ENCODE data around the gene PKD1L1. TPM values are rescaled to one million over a fixed set of nuclear protein-coding genes. Genes with fewer than 3 reads are reported as not detected.
A peak's percentile ranks its signal among the peaks of the same experiment; 100 is the strongest.

The PKD1L1 gene
- total RNA-seq, 1 experiment from 2014 or later: 0.17 TPM

DNA sequence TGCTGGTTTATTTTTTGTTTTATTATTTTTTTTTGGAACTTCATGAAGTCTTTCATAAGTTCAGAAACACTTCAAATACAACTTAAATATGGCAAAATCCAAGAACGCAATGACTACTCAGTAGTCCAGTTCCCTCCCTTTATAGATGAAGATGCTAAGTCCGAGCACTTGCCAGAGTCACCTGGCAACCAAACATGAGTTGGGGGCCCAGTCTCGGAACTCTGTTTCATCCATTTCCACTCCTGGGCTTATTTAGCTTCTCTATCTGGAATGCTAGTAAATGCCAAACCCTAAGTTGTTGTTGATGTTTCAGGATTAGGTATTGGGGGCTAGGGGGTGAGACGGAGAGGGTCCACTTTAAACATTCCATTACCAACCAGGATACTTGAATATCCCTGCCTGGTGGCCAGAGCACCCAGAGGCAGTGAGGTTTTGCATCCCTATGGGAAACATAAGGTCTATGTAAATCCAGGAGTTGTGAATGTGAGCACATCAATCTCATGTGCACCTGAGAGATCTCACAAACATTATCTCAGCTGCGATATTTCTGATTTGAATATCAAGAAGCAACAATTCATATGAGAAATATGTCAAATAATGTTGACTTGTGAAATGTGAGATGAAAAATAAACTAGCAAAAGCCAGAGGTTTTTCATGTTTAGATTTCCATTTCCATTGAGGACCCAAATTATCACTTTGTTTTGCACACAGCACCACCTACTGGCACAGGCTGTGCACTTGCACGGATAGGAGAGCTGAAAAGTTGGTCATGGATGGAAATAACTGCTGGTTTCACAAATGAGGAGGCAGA, 129.3 kb downstream of the PKD1L1 start:
- Histone ChIP-seq H3K36me3 (ENCODE audit: control insufficient read depth in 1 of 2, insufficient read depth in 2 of 2, low read length in 2 of 2) (no peaks in the 10 kb centered on the region), H3K4me3 (replicated peaks in 1 of 2; ENCODE audit: low read depth in 1 of 2, low read length in 2 of 2) (no peak overlapping the region), H3K4me1 (ENCODE audit: control insufficient read depth in 1 of 2, insufficient read depth in 2 of 2, low read length in 2 of 2) (no peaks in the 10 kb centered on the region), H3K27ac (ENCODE audit: low read depth, low read length) (no peak overlapping the region), H3K9ac (ENCODE audit: low read length) (no peak overlapping the region), H3K79me2 (ENCODE audit: insufficient read depth, low read length) (no peaks in the 10 kb centered on the region), H3K27me3 (ENCODE audit: insufficient read depth, low read length) (no peaks in the 10 kb centered on the region), H2AFZ (ENCODE audit: low read depth, low read length, poor library complexity, severe bottlenecking) (no peak overlapping the region), H3K4me2 (ENCODE audit: low read length) (no peak overlapping the region), H3K9me2 (ENCODE audit: insufficient read depth) (no peaks in the 10 kb centered on the region), H4K20me1 (ENCODE audit: insufficient read depth) (no peaks in the 10 kb centered on the region), H3K9me3 (ENCODE audit: control insufficient read depth in 1 of 2, insufficient read depth in 1 of 2, low read depth in 1 of 2, low read length in 2 of 2) (no peaks in the 10 kb centered on the region)
- POLR2A ChIA-PET: no interaction called here
- ATAC-seq: peak; percentile 82
- CTCF ChIA-PET: interaction anchor here (0.5 to 3.4 kb wide), 12 partner anchors 10 to 552 kb away, joined by 3 to 53 read pairs (median 3); no protein-coding TSS in a partner anchor
- intact Hi-C loops (cut with micrococcal nuclease): loop anchor here (1.0 kb wide), 3 partner anchors 60 to 553 kb away; no protein-coding TSS in a partner anchor
- TF ChIP-seq CEBPB (IDR thresholded peaks at IDR 0.05; ENCODE audit: low read depth) (no peak), CTCF (IDR thresholded peaks at IDR 0.05 in 2 of 3, conservative IDR thresholded peaks at IDR 0.05 in 1 of 3; ENCODE audit: borderline replicate concordance in 1 of 3, insufficient read depth in 1 of 3, low read depth in 2 of 3, low read length in 2 of 3) (peak; percentile 81 to 99 (median 96)), RAD21 (IDR thresholded peaks at IDR 0.05; ENCODE audit: low read depth) (peak; percentile 93)
- RAD21 ChIA-PET (ENCODE audit: low non-redundant PET in 1 of 2, low total read pairs in 2 of 2, uncharacterized antibody in 2 of 2, unreplicated experiment in 2 of 2): interaction anchor here (0.6 to 1.2 kb wide), 8 partner anchors 32 to 553 kb away, joined by 3 to 11 read pairs (median 5); no protein-coding TSS in a partner anchor
- no TSS peak for BruUV-seq (replicated peaks)
- peak; percentile 34 for DNase-seq (ENCODE audit: low read depth, low spot score)

- Histone ChIP-seq H3K9ac (ENCODE audit: low read length) (no peak overlapping the region), H3K27me3 (ENCODE audit: insufficient read depth, low read length) (no peaks in the 10 kb centered on the region), H3K27ac (ENCODE audit: low read depth, low read length) (no peak overlapping the region), H3K9me3 (ENCODE audit: control insufficient read depth in 1 of 2, insufficient read depth in 1 of 2, low read depth in 1 of 2, low read length in 2 of 2) (no peaks in the 10 kb centered on the region), H4K20me1 (ENCODE audit: insufficient read depth) (no peaks in the 10 kb centered on the region), H3K36me3 (ENCODE audit: control insufficient read depth in 1 of 2, insufficient read depth in 2 of 2, low read length in 2 of 2) (no peaks in the 10 kb centered on the region), H2AFZ (ENCODE audit: low read depth, low read length, poor library complexity, severe bottlenecking) (no peak overlapping the region), H3K4me3 (replicated peaks in 1 of 2; ENCODE audit: low read depth in 1 of 2, low read length in 2 of 2) (no peak overlapping the region), H3K4me1 (ENCODE audit: control insufficient read depth in 1 of 2, insufficient read depth in 2 of 2, low read length in 2 of 2) (no peaks in the 10 kb centered on the region), H3K4me2 (ENCODE audit: low read length) (no peak overlapping the region), H3K9me2 (ENCODE audit: insufficient read depth) (no peaks in the 10 kb centered on the region), H3K79me2 (ENCODE audit: insufficient read depth, low read length) (no peaks in the 10 kb centered on the region)
- intact Hi-C loops (cut with micrococcal nuclease): no loop called here
- no peak for ATAC-seq
- ChIA-PET CTCF (interaction anchor here (1.8 to 3.4 kb wide), 2 partner anchors 373 to 551 kb away, joined by 9 to 53 read pairs; no protein-coding TSS in a partner anchor), RAD21 (ENCODE audit: low non-redundant PET in 1 of 2, low total read pairs in 2 of 2, uncharacterized antibody in 2 of 2, unreplicated experiment in 2 of 2) (no interaction called here), POLR2A (no interaction called here)
- BruUV-seq (replicated peaks): no TSS peak
- DNase-seq (ENCODE audit: low read depth, low spot score): no peak
- TF ChIP-seq POLR2AphosphoS5 (IDR thresholded peaks at IDR 0.05; ENCODE audit: low read depth, low read length) (no peak), SIN3A (IDR thresholded peaks at IDR 0.05; ENCODE audit: low read depth) (no peak), EZH2phosphoT487 (IDR thresholded peaks at IDR 0.05; ENCODE audit: borderline replicate concordance) (no peak), YY1 (IDR thresholded peaks at IDR 0.05; ENCODE audit: extremely low read depth, insufficient replicate concordance, low read depth, low read length) (no peak), ZNF274 (IDR thresholded peaks at IDR 0.05; ENCODE audit: low read depth, low read length) (no peak), ZBTB33 (IDR thresholded peaks at IDR 0.05; ENCODE audit: extremely low read depth, insufficient replicate concordance, low read length) (no peak), CTCF (IDR thresholded peaks at IDR 0.05 in 2 of 3, conservative IDR thresholded peaks at IDR 0.05 in 1 of 3; ENCODE audit: borderline replicate concordance in 1 of 3, insufficient read depth in 1 of 3, low read depth in 2 of 3, low read length in 2 of 3) (no peak), CBX3 (IDR thresholded peaks at IDR 0.05; ENCODE audit: low read depth) (no peak), EGR1 (IDR thresholded peaks at IDR 0.05; ENCODE audit: low read depth) (no peak)
Observed at GRCh38 chr7:47817917-47818316, 130.3 kb downstream of the PKD1L1 start.

Data from HCT116 (cell line).